ENCODE results near the gene LDHD.

The LDHD gene

DNA sequence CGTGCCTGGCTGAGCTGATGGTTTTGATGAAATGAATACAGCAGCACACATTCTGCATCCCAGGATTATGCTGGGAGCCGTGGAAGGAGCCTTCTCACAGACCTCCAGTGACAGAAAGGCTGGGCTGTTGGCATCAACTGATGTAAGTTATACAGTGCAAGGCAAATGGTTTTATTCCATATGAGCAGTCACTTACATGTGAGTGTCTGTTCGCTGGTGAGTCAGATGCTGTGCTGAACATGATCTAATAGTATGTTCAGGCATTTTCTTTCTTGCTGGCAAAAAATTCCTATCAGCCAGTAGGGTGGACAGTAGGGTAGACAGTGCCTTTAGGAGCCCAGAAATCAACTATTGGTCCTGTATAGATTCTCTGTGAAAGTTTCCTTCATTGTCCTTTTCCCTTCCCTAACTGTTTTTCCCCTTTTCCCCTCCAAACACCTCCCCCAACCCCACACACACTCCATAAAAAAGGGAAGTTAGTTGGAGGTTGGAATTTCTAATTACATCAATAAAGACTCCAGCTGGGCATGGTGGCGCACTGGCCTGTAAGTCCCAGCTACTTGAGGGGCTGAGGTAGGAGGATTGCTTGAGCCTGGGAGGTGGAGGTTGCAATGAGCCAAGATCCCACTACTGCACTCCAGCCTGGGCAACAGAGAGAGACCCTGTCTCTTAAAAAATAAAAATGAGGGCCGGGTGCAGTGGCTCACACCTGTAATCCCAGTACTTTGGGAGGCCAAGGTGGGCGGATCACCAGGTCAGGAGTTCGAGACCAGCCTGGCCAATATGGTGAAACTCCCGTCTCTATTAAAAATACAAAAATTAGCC lies 36.2 kb downstream of the LDHD start:
- Histone ChIP-seq H3K4me3 (ENCODE audit: low read length) (no peak overlapping the region), H3K9ac (ENCODE audit: low read length) (no peak overlapping the region), H3K9me3 (ENCODE audit: control insufficient read depth, low read length) (no peaks in the 10 kb centered on the region), H3K27me3 (ENCODE audit: control insufficient read depth, insufficient read depth, low read length) (no peaks in the 10 kb centered on the region), H3K4me1 (ENCODE audit: control insufficient read depth, insufficient read depth, low read length) (peaks cover 16% of the 10 kb centered on the region), H3K36me3 (ENCODE audit: control insufficient read depth, insufficient read depth, low read length) (no peaks in the 10 kb centered on the region)

- H3K4me3 ChIP-seq (ENCODE audit: low read length) = no peak overlapping the region
- peaks cover 20% of the 10 kb centered on the region for H3K4me1 ChIP-seq (ENCODE audit: control insufficient read depth, insufficient read depth, low read length)
- H3K9ac ChIP-seq (ENCODE audit: low read length) = no peak overlapping the region
- H3K27me3 ChIP-seq (ENCODE audit: control insufficient read depth, insufficient read depth, low read length) = no peaks in the 10 kb centered on the region
- H3K9me3 ChIP-seq (ENCODE audit: control insufficient read depth, low read length) = no peaks in the 10 kb centered on the region
- H3K36me3 ChIP-seq (ENCODE audit: control insufficient read depth, insufficient read depth, low read length) = no peaks in the 10 kb centered on the region
Measured at GRCh38 chr16:75079346-75079926, 37.1 kb downstream of the LDHD start.

GRCh38 chr16:75078886-75079285 lies 37.7 kb downstream of the LDHD start:
- Histone ChIP-seq H3K9me3 (ENCODE audit: control insufficient read depth, low read length) (no peaks in the 10 kb centered on the region), H3K27me3 (ENCODE audit: control insufficient read depth, insufficient read depth, low read length) (no peaks in the 10 kb centered on the region), H3K36me3 (ENCODE audit: control insufficient read depth, insufficient read depth, low read length) (no peaks in the 10 kb centered on the region), H3K4me1 (ENCODE audit: control insufficient read depth, insufficient read depth, low read length) (peaks cover 19% of the 10 kb centered on the region), H3K4me3 (ENCODE audit: low read length) (no peak overlapping the region), H3K9ac (ENCODE audit: low read length) (no peak overlapping the region)

DNA sequence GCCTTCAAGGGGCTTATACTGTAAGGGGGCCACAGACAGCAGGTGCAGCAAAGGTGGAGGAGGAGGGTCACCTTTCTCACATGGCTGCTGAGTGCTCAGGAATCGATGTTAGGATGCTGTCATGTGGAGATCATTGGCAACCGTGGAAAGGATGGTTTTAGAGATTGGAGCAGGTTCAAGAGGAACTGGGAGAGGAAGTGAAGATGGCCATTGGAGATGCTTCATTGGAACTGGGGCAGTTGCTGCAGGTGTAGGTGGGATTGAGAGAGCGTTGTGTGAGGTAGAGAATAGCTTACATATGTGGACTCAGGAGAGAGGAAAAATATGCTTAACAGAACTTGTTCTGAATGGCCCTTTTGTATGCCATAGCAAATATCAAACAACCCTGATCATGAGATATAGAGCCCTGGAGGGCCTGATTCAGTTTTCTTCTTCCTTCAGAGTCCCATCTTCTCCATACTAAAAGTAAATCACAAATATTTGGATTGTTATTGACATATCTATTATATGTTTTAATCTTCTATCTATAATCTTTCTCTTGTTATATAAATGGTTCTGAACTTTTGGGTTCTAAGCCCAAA lies 40.8 kb downstream of the LDHD start:
- Histone ChIP-seq H3K4me1 (ENCODE audit: control insufficient read depth, insufficient read depth, low read length) (peaks cover 32% of the 10 kb centered on the region), H3K36me3 (ENCODE audit: control insufficient read depth, insufficient read depth, low read length) (no peaks in the 10 kb centered on the region), H3K4me3 (ENCODE audit: low read length) (no peak overlapping the region), H3K27me3 (ENCODE audit: control insufficient read depth, insufficient read depth, low read length) (no peaks in the 10 kb centered on the region), H3K9me3 (ENCODE audit: control insufficient read depth, low read length) (no peaks in the 10 kb centered on the region), H3K9ac (ENCODE audit: low read length) (peak overlapping the region; percentile 9)

DNA sequence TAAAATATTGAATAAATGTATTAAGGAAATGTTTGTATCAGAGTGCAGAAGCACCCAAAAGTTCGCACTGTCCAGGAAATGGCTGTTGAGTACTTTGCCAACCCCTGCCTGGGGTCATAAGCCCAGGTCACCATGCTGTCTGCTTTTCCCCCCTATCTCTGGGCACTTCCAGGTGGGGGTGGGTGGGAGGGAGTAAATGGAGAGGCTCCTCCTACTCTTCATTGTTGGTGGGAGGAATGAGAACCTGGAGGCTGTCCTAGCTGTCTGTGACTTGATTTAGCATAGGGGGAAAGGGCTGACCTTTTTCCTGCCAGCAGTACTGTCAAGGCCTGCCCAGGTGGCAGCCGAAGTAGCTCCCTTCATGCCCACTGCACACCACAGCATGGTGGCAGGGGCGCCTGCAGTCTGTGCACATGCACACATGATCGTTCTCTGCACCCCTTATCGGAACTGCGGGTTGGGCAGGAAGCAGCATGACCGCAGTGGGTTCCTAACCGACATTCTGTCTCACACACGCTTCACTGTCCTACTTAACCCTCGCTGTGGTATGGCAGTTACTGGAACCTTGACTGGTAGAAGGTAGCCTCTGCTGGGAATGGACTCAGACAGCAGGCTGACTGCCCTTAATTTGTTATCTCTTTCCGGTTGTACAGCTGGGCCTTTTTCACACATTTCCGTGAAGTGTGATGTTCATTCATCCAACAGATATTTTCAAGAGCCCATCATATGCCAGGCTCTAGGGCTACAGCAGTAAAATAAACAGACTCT lies 41.5 kb downstream of the LDHD start:
- H3K36me3 ChIP-seq (ENCODE audit: control insufficient read depth, insufficient read depth, low read length) = no peaks in the 10 kb centered on the region
- H3K4me1 ChIP-seq (ENCODE audit: control insufficient read depth, insufficient read depth, low read length) = peaks cover 39% of the 10 kb centered on the region
- H3K9me3 ChIP-seq (ENCODE audit: control insufficient read depth, low read length) = no peaks in the 10 kb centered on the region
- H3K4me3 ChIP-seq (ENCODE audit: low read length) = no peak overlapping the region
- H3K9ac ChIP-seq (ENCODE audit: low read length) = peak overlapping the region; percentile 9
- H3K27me3 ChIP-seq (ENCODE audit: control insufficient read depth, insufficient read depth, low read length) = no peaks in the 10 kb centered on the region

DNA sequence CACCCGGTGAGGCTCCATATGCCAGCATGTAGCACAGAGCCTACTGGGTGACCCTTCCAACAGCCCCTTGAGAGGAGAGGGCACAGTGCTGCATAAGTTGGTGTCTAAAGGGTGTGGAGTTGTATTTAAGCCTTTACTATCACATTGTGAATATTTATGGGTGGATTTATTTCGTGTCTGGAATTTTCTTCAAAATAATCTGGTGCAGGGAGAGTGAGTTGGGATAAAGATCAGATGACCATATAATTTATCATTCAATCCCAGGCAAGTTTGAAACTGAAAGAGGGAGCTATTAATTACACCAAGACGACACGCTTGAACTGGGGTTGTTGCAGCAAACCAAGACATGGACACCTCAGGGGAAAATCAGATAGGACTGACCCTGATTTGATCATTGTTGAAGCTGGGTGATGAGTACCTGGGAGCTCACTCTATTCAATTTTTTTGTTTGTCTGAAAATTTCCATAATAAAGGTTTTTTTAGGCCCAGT lies 42.2 kb downstream of the LDHD start:
- no peaks in the 10 kb centered on the region for H3K9me3 ChIP-seq (ENCODE audit: control insufficient read depth, low read length)
- no peaks in the 10 kb centered on the region for H3K36me3 ChIP-seq (ENCODE audit: control insufficient read depth, insufficient read depth, low read length)
- H3K27me3 ChIP-seq (ENCODE audit: control insufficient read depth, insufficient read depth, low read length) = no peaks in the 10 kb centered on the region
- no peak overlapping the region for H3K4me3 ChIP-seq (ENCODE audit: low read length)
- peaks cover 45% of the 10 kb centered on the region for H3K4me1 ChIP-seq (ENCODE audit: control insufficient read depth, insufficient read depth, low read length)
- no peak overlapping the region for H3K9ac ChIP-seq (ENCODE audit: low read length)

- Histone ChIP-seq H3K9me3 (ENCODE audit: control insufficient read depth, low read length) (no peaks in the 10 kb centered on the region), H3K4me3 (ENCODE audit: low read length) (no peak overlapping the region), H3K9ac (ENCODE audit: low read length) (no peak overlapping the region), H3K36me3 (ENCODE audit: control insufficient read depth, insufficient read depth, low read length) (no peaks in the 10 kb centered on the region), H3K27me3 (ENCODE audit: control insufficient read depth, insufficient read depth, low read length) (no peaks in the 10 kb centered on the region), H3K4me1 (ENCODE audit: control insufficient read depth, insufficient read depth, low read length) (peaks cover 46% of the 10 kb centered on the region)
Measured at GRCh38 chr16:75073545-75074303, 42.9 kb downstream of the LDHD start.

DNA sequence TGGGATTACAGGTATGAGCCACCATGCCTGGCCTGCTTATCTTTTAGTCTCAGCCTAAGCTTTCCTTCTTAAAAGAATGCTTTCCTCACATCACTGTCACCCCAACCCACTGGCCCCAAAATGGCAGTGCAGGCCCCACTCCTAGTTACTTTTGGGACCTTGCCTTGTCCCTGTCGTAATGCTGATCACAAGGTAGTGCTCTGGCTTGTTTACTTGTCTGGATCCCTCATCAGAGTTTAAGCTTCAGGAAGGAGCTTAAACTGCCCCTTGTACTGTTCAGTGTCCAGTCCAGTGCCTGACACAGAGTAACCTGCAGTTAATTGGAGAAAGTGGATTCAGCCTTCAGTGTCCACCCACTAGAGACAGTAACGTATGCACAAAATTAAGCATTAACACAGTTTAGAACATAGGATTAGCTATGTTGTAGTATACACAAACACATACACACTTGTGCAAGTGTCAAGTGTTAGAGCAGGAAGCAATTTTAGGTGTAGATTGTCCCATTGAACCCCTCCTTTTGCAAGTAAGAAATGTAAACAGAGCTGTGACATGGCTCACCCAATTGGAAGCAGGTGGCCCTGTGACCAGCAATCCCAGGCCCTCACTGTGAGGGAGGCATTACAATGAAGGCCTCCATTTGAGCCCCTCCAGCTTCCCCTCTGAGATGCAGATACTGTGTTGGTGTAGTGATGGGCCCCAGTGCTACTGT lies 44.2 kb downstream of the LDHD start:
- no peaks in the 10 kb centered on the region for H3K27me3 ChIP-seq (ENCODE audit: control insufficient read depth, insufficient read depth, low read length)
- H3K36me3 ChIP-seq (ENCODE audit: control insufficient read depth, insufficient read depth, low read length) = no peaks in the 10 kb centered on the region
- H3K9me3 ChIP-seq (ENCODE audit: control insufficient read depth, low read length) = no peaks in the 10 kb centered on the region
- no peak overlapping the region for H3K9ac ChIP-seq (ENCODE audit: low read length)
- H3K4me3 ChIP-seq (ENCODE audit: low read length) = no peak overlapping the region
- H3K4me1 ChIP-seq (ENCODE audit: control insufficient read depth, insufficient read depth, low read length) = peaks cover 54% of the 10 kb centered on the region

DNA sequence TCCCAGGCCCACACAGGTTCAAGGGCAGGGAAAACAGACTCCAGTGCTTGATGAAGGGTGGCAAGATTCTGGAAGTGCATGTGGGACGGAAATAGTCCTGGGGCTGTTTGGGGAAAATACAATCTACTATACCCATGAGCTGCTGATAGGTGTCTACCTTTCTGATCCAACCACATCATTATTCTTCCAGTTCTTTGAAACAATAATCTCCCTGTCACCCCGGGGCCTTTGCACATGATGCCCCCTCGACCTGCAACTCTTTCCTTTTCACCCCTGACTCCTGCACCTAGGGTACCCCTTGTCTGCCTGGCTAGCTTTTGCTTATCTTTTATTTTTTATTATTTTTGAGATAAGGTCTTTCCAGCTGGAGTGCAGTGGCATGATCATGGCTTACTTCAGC lies 45.0 kb downstream of the LDHD start:
- H3K4me1 ChIP-seq (ENCODE audit: control insufficient read depth, insufficient read depth, low read length) = peaks cover 59% of the 10 kb centered on the region
- no peaks in the 10 kb centered on the region for H3K36me3 ChIP-seq (ENCODE audit: control insufficient read depth, insufficient read depth, low read length)
- no peak overlapping the region for H3K9ac ChIP-seq (ENCODE audit: low read length)
- H3K27me3 ChIP-seq (ENCODE audit: control insufficient read depth, insufficient read depth, low read length) = no peaks in the 10 kb centered on the region
- H3K4me3 ChIP-seq (ENCODE audit: low read length) = no peak overlapping the region
- H3K9me3 ChIP-seq (ENCODE audit: control insufficient read depth, low read length) = no peaks in the 10 kb centered on the region

- no peaks in the 10 kb centered on the region for H3K9me3 ChIP-seq (ENCODE audit: control insufficient read depth, low read length)
- H3K9ac ChIP-seq (ENCODE audit: low read length) = no peak overlapping the region
- H3K4me1 ChIP-seq (ENCODE audit: control insufficient read depth, insufficient read depth, low read length) = peaks cover 61% of the 10 kb centered on the region
- H3K36me3 ChIP-seq (ENCODE audit: control insufficient read depth, insufficient read depth, low read length) = no peaks in the 10 kb centered on the region
- H3K4me3 ChIP-seq (ENCODE audit: low read length) = no peak overlapping the region
- no peaks in the 10 kb centered on the region for H3K27me3 ChIP-seq (ENCODE audit: control insufficient read depth, insufficient read depth, low read length)
Measured at GRCh38 chr16:75070012-75070841, 46.4 kb downstream of the LDHD start.
